HepG2 (cell line): ENCODE results near the gene NFKBIA. TPM values are rescaled to one million over a fixed set of nuclear protein-coding genes. Genes with fewer than 3 reads are reported as not detected.

Experiments
- ARNT ChIP-seq: fragments of 450-650 bp; IDR thresholded peaks from 2 replicates; pipeline ENCODE4 v1.6.1; 2017
- FOXK1 ChIP-seq: sonication (generic); formaldehyde crosslinking; IDR thresholded peaks from 2 replicates; pipeline ENCODE4 v1.4.0; 2020; ENCODE audit warnings: low read depth, missing genetic modification reagents, borderline replicate concordance
- NFIC ChIP-seq: IDR thresholded peaks from 2 replicates; pipeline ENCODE4 v1.6.1; 2012; ENCODE audit warnings: mild to moderate bottlenecking, low read length, inconsistent platforms
- RBFOX2 ChIP-seq: fragments of 200-400 bp; formaldehyde crosslinking; IDR thresholded peaks from 2 replicates; pipeline ENCODE4 v1.6.1; 2017; ENCODE audit warnings: low read depth, mild to moderate bottlenecking, low read length
- SAFB2 ChIP-seq: sonication (generic); formaldehyde crosslinking; IDR thresholded peaks from 2 replicates; pipeline ENCODE4 v1.5.1; 2020; ENCODE audit warnings: missing genetic modification reagents, low read depth, mild to moderate bottlenecking, borderline replicate concordance
- TBL1XR1 ChIP-seq: fragments of 150-350 bp; IDR thresholded peaks from 2 replicates; pipeline ENCODE4 v1.6.1; 2014; ENCODE audit warnings: borderline replicate concordance, low read length; ENCODE audit not compliant: partially characterized antibody
- TCF7 ChIP-seq: sonication (generic); IDR thresholded peaks from 2 replicates; pipeline ENCODE4 v1.6.1; 2016; ENCODE audit warnings: antibody characterized with exemption, low read depth
- TEAD3 ChIP-seq: optimal IDR thresholded peaks from 2 replicates; pipeline ENCODE3; 2016; ENCODE audit warnings: borderline replicate concordance
- U2AF2 ChIP-seq: fragments of 200-400 bp; formaldehyde crosslinking; IDR thresholded peaks from 2 replicates; pipeline ENCODE4 v1.6.1; 2017; ENCODE audit warnings: low read depth, mild to moderate bottlenecking, low read length
- ZBTB1 ChIP-seq: sonication (generic); formaldehyde crosslinking; IDR thresholded peaks from 2 replicates; pipeline ENCODE4 v1.4.0; 2020; ENCODE audit warnings: missing genetic modification reagents, borderline replicate concordance
- ZHX2 ChIP-seq, 2 experiments: sonication (generic) in 1 of 2; formaldehyde crosslinking in 1 of 2; IDR thresholded peaks; 2 replicates each; pipeline versions ENCODE4 v1.6.1 to v1.9.0; 2014 to 2022; ENCODE audit warnings: antibody characterized with exemption in 1 of 2, borderline replicate concordance in 1 of 2, inconsistent platforms in 1 of 2, low read depth in 1 of 2, missing genetic modification reagents in 1 of 2
- ZSCAN20 ChIP-seq: sonication (generic); formaldehyde crosslinking; IDR thresholded peaks from 2 replicates; pipeline ENCODE4 v1.4.0; 2020; ENCODE audit warnings: missing genetic modification reagents, mild to moderate bottlenecking, borderline replicate concordance
- polyA plus RNA-seq, 8 experiments: library from polyadenylated mRNA; depleted of rRNA in 3 of 8; stranded (reverse) in 7 of 8; unstranded in 1 of 8; fragments of >200 nt; fragmentation: Illumina TruSeq in 4 of 8; extraction: Trizol in 4 of 8; gene quantifications; 2 replicates each; pipeline versions ENCODE4 v1.2.1 to v1.2.3, GENCODE V29; 2011 to 2016; ENCODE audit warnings: low read depth in 4 of 8, missing spikeins in 1 of 8, mixed read lengths in 1 of 8; ENCODE audit not compliant: insufficient read depth in 1 of 8
- total RNA-seq, 5 experiments: library from RNA; depleted of rRNA; stranded (reverse); fragments of >200 nt; fragmentation: Illumina TruSeq; extraction: Trizol; gene quantifications; 2 replicates each; pipeline ENCODE4 v1.2.3, GENCODE V29; 2016; ENCODE audit warnings: low read depth in 1 of 5
- TF ChIP-seq, protein P1 (sequence below): sonication (generic); formaldehyde crosslinking; IDR thresholded peaks from 2 replicates; pipeline ENCODE4 v1.5.1; 2020; ENCODE audit warnings: missing genetic modification reagents, mild to moderate bottlenecking, borderline replicate concordance
- TF ChIP-seq, protein P2 (sequence below): sonication (generic); formaldehyde crosslinking; IDR thresholded peaks from 2 replicates; pipeline ENCODE4 v1.4.0; 2020; ENCODE audit warnings: low read depth, mild to moderate bottlenecking, missing genetic modification reagents
- TF ChIP-seq, protein P3 (sequence below): sonication (generic); formaldehyde crosslinking; IDR thresholded peaks from 2 replicates; pipeline ENCODE4 v1.4.0; 2020; ENCODE audit warnings: missing genetic modification reagents

The NFKBIA gene
- total and polyA plus RNA-seq, 2 of the 13 experiments (the other 11 are each of a cell fraction or from before 2014, with no cell fraction given) = 197 to 319 TPM

- TF ChIP-seq, protein P1, sequence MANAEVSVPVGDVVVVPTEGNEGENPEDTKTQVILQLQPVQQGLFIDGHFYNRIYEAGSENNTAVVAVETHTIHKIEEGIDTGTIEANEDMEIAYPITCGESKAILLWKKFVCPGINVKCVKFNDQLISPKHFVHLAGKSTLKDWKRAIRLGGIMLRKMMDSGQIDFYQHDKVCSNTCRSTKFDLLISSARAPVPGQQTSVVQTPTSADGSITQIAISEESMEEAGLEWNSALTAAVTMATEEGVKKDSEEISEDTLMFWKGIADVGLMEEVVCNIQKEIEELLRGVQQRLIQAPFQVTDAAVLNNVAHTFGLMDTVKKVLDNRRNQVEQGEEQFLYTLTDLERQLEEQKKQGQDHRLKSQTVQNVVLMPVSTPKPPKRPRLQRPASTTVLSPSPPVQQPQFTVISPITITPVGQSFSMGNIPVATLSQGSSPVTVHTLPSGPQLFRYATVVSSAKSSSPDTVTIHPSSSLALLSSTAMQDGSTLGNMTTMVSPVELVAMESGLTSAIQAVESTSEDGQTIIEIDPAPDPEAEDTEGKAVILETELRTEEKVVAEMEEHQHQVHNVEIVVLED = peak; percentile 56; the same call in 1 of the 2 replicates
- TF ChIP-seq SAFB2 (CRISPR knock-in tag) = no peak
- TF ChIP-seq TBL1XR1 = no peak
- TF ChIP-seq NFIC = 0 out of 2 replicates have a peak, but pooled peaks have one; percentile 53
- TF ChIP-seq TCF7 = peak; percentile 44; the same call in 1 of the 2 replicates
- TF ChIP-seq U2AF2 = no peak
- TF ChIP-seq ARNT = no peak
- peak; percentile 74 for TF ChIP-seq FOXK1
- TF ChIP-seq ZHX2 (IDR thresholded peaks at IDR 0.05; ENCODE audit: low read depth) = peak; percentile 28; the same call in 1 of the 2 replicates
- TF ChIP-seq ZHX2 (CRISPR knock-in tag; IDR thresholded peaks at IDR 0.05; ENCODE audit: borderline replicate concordance) = no peak
- TF ChIP-seq ZBTB1 = no peak
- TF ChIP-seq, protein P2, sequence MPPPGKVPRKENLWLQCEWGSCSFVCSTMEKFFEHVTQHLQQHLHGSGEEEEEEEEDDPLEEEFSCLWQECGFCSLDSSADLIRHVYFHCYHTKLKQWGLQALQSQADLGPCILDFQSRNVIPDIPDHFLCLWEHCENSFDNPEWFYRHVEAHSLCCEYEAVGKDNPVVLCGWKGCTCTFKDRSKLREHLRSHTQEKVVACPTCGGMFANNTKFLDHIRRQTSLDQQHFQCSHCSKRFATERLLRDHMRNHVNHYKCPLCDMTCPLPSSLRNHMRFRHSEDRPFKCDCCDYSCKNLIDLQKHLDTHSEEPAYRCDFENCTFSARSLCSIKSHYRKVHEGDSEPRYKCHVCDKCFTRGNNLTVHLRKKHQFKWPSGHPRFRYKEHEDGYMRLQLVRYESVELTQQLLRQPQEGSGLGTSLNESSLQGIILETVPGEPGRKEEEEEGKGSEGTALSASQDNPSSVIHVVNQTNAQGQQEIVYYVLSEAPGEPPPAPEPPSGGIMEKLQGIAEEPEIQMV (CRISPR knock-in tag) = 0 out of 2 replicates have a peak, but pooled peaks have one; percentile 92
- TF ChIP-seq ZSCAN20 (CRISPR knock-in tag) = no peak
- TF ChIP-seq RBFOX2 = no peak
- TF ChIP-seq TEAD3 (CRISPR knock-in tag) = peak; percentile 84
- TF ChIP-seq, protein P3, sequence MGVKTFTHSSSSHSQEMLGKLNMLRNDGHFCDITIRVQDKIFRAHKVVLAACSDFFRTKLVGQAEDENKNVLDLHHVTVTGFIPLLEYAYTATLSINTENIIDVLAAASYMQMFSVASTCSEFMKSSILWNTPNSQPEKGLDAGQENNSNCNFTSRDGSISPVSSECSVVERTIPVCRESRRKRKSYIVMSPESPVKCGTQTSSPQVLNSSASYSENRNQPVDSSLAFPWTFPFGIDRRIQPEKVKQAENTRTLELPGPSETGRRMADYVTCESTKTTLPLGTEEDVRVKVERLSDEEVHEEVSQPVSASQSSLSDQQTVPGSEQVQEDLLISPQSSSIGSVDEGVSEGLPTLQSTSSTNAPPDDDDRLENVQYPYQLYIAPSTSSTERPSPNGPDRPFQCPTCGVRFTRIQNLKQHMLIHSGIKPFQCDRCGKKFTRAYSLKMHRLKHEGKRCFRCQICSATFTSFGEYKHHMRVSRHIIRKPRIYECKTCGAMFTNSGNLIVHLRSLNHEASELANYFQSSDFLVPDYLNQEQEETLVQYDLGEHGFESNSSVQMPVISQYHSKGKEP (CRISPR knock-in tag) = 0 out of 2 replicates have a peak, but pooled peaks have one; percentile 64
These were observed 39.2 kb downstream of the NFKBIA start (continued) for GRCh38 chr14:35365130-35366055.
